Thyroid gland (tissue), 4 donors: ENCODE results near the gene ZNF536. TPM values are rescaled to one million over a fixed set of nuclear protein-coding genes. Genes with fewer than 3 reads are reported as not detected.

Experiments used
- DNase-seq, 2 donors: peaks; one replicate each; pipeline ENCODE4 v3.0.0-alpha.2; 2019
- H3K27ac ChIP-seq, 3 donors: fragments of 200-600 bp; sonication (generic); 1 replicate in 2 of 3; 2 replicates in 1 of 3; pipeline ENCODE4 v1.5.1; 2016 to 2019; ENCODE audit warnings: mild to moderate bottlenecking in 1 of 3, moderate library complexity in 1 of 3
- H3K27me3 ChIP-seq: fragments of 200-600 bp; sonication (generic); one replicate; pipeline ENCODE4 v1.5.1; 2019
- H3K36me3 ChIP-seq, 2 donors: fragments of 200-600 bp; sonication (generic); one replicate each; pipeline ENCODE4 v1.5.1; 2016 to 2019
- H3K4me1 ChIP-seq, 2 donors: fragments of 200-600 bp; sonication (generic); one replicate each; pipeline ENCODE4 v1.5.1; 2017 to 2019
- H3K4me3 ChIP-seq, 3 donors: fragments of 200-600 bp; sonication (generic); replicated peaks in 1 of 3; 1 replicate in 2 of 3; 2 replicates in 1 of 3; pipeline ENCODE4 v1.5.1; 2016; ENCODE audit warnings: mild to moderate bottlenecking in 1 of 3
- H3K9me3 ChIP-seq: fragments of 200-600 bp; sonication (generic); one replicate; pipeline ENCODE4 v1.5.1; 2017
- CTCF ChIP-seq, 6 experiments: fragments of 200-600 bp in 3 of 6; fragments of 450-650 bp in 3 of 6; sonication (generic) in 3 of 6; IDR thresholded peaks; one replicate each; pipeline ENCODE4 v1.5.1; 2016 to 2019; ENCODE audit warnings: antibody characterized with exemption in 6 of 6, mild to moderate bottlenecking in 2 of 6, inconsistent platforms in 1 of 6, moderate library complexity in 1 of 6
- POLR2A ChIP-seq, 2 donors: fragments of 450-650 bp; IDR thresholded peaks; one replicate each; pipeline ENCODE4 v1.6.1; 2017; ENCODE audit warnings: antibody characterized with exemption in 2 of 2, mild to moderate bottlenecking in 2 of 2, moderate library complexity in 1 of 2
- WGBS, 2 donors: methylation state at CpG; one replicate each; pipeline ENCODE4 v1.1.5; 2017; 5-methylcytosine and 5-hydroxymethylcytosine counted together
- intact Hi-C: fragments of 100-400 bp; cut with DNase I; formaldehyde crosslinking; loops from one replicate; pipeline ENCODE4 v1.15.1; 2023
- total RNA-seq, 4 donors: library from RNA; depleted of rRNA; stranded (reverse); fragments of >200 nt; gene quantifications; one replicate each; pipeline ENCODE4 v1.2.3, GENCODE V29; 2016

Gene ZNF536
- total RNA-seq, 4 donors from 2014 or later = 1.1 to 10.8 (median 5.3) TPM

DNA sequence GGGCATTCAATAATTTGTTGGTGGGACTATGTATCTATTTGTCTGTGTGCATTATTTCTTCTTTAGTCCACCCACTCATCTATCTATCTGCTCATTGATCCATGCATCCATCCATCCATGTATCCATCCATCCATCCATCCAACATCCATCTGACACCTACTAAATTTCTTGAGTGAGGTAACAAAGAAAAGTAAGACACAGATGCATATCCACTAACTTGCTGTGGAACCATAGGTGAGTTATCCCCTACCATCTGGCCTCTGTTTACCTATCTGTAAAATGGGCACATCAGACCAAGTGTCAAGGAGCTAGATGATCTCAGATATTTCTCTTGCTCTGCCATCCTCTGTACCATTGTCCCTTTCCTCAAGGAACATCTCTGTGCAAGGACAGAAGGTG, 54.7 kb downstream of the ZNF536 start:
- intact Hi-C loops = no loop called here

DNA sequence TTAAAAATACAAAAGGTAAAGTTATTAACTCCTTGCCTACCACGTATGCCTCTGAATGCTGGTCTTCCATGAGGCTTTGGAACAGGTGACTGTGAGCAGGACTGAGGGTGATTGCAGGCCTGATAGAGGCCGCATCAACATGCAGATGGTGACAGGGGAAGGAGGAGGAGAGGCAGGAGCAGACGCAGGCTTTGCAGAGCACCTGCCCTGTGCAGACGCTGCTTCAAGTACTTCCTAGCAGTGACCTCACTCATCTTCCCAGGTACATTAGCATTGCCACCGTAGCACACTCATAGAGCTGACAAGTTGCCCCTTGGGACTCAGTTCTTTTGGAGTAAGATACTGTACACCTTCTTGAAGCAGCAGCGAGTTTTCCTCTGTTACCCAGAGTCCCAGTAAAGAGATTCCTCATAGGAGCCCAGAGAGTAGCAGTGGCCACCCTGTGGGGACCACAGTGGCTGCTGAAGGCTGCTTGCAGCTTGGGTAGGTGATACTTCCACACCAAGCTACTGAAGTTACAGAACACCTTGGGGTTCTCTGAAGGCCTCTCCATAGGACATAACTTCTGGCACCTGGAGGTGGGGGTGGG, 56.0 kb downstream of the ZNF536 start:
- intact Hi-C loops = no loop called here
- peaks cover 10 to 11% of the 10 kb centered on the region in 2 donors for H3K4me1 ChIP-seq
- no peaks in the 10 kb centered on the region for H3K27me3 ChIP-seq
- peak overlapping the region in 1 of 3 donors; percentile 33 for H3K27ac ChIP-seq
- no peaks in the 10 kb centered on the region for H3K9me3 ChIP-seq
- H3K4me3 ChIP-seq = no peak overlapping the region
- DNase-seq = no peak
- TF ChIP-seq CTCF (IDR thresholded peaks at IDR 0.05) = no peak
- TF ChIP-seq POLR2A (IDR thresholded peaks at IDR 0.05) = no peak
- WGBS, 2 donors = 44 to 51% methylated on average over 6 of the region's 6 CpGs
- no peaks in the 10 kb centered on the region for H3K36me3 ChIP-seq

More for the DNA sequence above, 54.7 kb downstream of the ZNF536 start:
- TF ChIP-seq CTCF (IDR thresholded peaks at IDR 0.05) = no peak
- no peak overlapping the region for H3K4me3 ChIP-seq
- no peaks in the 10 kb centered on the region for H3K9me3 ChIP-seq
- no peaks in the 10 kb centered on the region for H3K36me3 ChIP-seq
- H3K27ac ChIP-seq = no peak overlapping the region
- no peak for DNase-seq
- no peaks in the 10 kb centered on the region for H3K27me3 ChIP-seq
- H3K4me1 ChIP-seq = peaks cover 10 to 11% of the 10 kb centered on the region in 2 donors

- no peak for TF ChIP-seq POLR2A (IDR thresholded peaks at IDR 0.05)
- TF ChIP-seq CTCF (IDR thresholded peaks at IDR 0.05) = no peak
- DNase-seq = no peak
- H3K4me3 ChIP-seq = no peak overlapping the region
- no peaks in the 10 kb centered on the region for H3K9me3 ChIP-seq
- WGBS, 2 donors = 93 to 95% methylated on average over 3 of the region's 3 CpGs
- H3K27me3 ChIP-seq = no peaks in the 10 kb centered on the region
- no peak overlapping the region for H3K27ac ChIP-seq
- H3K36me3 ChIP-seq = no peaks in the 10 kb centered on the region
- intact Hi-C loops = no loop called here
- peaks cover 10 to 11% of the 10 kb centered on the region in 2 donors for H3K4me1 ChIP-seq
Measured at GRCh38 chr19:30428844-30429243, 56.7 kb downstream of the ZNF536 start.

DNA sequence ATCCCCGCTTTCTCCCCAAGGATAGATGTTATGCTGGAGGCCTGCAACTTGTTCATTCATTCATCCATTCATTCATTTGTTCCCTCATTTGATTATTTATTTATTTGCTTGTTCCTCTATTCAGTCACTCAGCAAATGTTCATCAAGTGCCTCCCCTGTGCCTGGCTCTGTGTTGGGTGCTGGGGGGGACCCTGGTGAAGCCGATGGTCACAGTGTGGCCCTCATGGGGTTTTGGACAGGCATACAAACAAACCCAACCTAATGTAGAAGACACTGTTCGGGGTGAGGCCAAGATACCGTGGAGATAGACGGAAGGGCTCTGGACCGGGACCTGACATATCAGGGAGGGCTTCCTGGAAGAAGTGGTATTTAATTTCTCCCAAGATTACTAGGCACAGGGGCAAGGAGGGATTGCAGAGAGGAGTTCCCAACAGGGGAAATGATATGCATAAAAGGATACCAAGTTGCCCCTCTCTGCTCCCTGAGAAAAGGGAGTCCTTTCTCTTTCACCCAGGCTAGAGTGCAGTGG, 58.1 kb downstream of the ZNF536 start:
- DNase-seq = no peak
- Histone ChIP-seq H3K4me1 (peaks cover 10 to 11% of the 10 kb centered on the region in 2 donors), H3K9me3 (no peaks in the 10 kb centered on the region), H3K27me3 (no peaks in the 10 kb centered on the region), H3K36me3 (no peaks in the 10 kb centered on the region), H3K4me3 (no peak overlapping the region), H3K27ac (no peak overlapping the region)
- TF ChIP-seq POLR2A (IDR thresholded peaks at IDR 0.05) = no peak
- no peak for TF ChIP-seq CTCF (IDR thresholded peaks at IDR 0.05)
- intact Hi-C loops = no loop called here
- 96 to 98% methylated on average over 6 of the region's 6 CpGs for WGBS, 2 donors

DNA sequence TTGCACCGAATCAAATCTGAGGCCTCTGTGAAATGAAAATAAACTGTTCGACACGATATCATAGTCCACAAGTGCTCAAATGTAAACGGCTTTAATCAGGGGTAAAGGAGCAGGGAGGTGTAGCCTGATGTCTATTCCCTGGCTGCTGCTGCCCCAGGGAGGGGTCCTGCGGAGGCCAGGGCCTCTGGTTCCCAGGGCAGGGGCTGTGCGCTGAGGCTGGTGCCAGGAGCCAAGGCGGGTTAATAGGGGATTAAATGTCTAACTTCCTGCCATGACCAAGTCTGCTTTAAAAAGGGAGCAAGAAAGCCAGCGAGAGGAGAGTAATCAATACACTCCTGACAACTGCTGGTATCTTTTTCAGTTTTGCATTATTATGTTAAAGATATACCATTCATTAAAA, 59.4 kb downstream of the ZNF536 start:
- Histone ChIP-seq H3K9me3 (no peaks in the 10 kb centered on the region), H3K27me3 (no peaks in the 10 kb centered on the region), H3K36me3 (no peaks in the 10 kb centered on the region), H3K27ac (no peak overlapping the region), H3K4me1 (peaks cover 10 to 11% of the 10 kb centered on the region in 2 donors), H3K4me3 (no peak overlapping the region)
- 79 to 83% methylated on average over 8 of the region's 8 CpGs for WGBS, 2 donors
- no peak for DNase-seq
- TF ChIP-seq POLR2A (IDR thresholded peaks at IDR 0.05) = no peak
- no peak for TF ChIP-seq CTCF (IDR thresholded peaks at IDR 0.05)
- intact Hi-C loops = no loop called here
